Trophoblast cell (in vitro differentiated cells and primary cell): ENCODE data around the gene GH1.

Experiments
- DNase-seq, 2 donors: peaks; one replicate each; pipeline ENCODE4 v3.0.0-alpha.2; 2016
- H2AFZ ChIP-seq: 2 replicates; pipeline ENCODE4 v1.6.1; 2013; ENCODE audit warnings: low read length, moderate library complexity, mild to moderate bottlenecking; ENCODE audit not compliant: insufficient read depth, poor library complexity
- H2AK5ac ChIP-seq: 2 replicates; pipeline ENCODE4 v1.6.1; 2013; ENCODE audit warnings: mild to moderate bottlenecking, low read length
- H2BK120ac ChIP-seq: 2 replicates; pipeline ENCODE4 v1.6.1; 2013; ENCODE audit warnings: low read length, mild to moderate bottlenecking, moderate library complexity; ENCODE audit not compliant: insufficient read depth, poor library complexity
- H2BK12ac ChIP-seq: 2 replicates; pipeline ENCODE4 v1.6.1; 2013; ENCODE audit warnings: mild to moderate bottlenecking, low read length, moderate library complexity
- H2BK5ac ChIP-seq: 2 replicates; pipeline ENCODE4 v1.6.1; 2013; ENCODE audit warnings: low read length, low read depth, moderate library complexity, mild to moderate bottlenecking; ENCODE audit not compliant: poor library complexity
- H3K14ac ChIP-seq: 2 replicates; pipeline ENCODE4 v1.6.1; 2013; ENCODE audit warnings: mild to moderate bottlenecking, low read length
- H3K18ac ChIP-seq: 2 replicates; pipeline ENCODE4 v1.6.1; 2013; ENCODE audit warnings: mild to moderate bottlenecking, low read length
- H3K23ac ChIP-seq: 2 replicates; pipeline ENCODE4 v1.6.1; 2013; ENCODE audit warnings: low read length
- H3K27ac ChIP-seq: 2 replicates; pipeline ENCODE4 v1.5.1; 2013; ENCODE audit warnings: low read depth, mild to moderate bottlenecking, inconsistent platforms, low read length, moderate library complexity
- H3K27me3 ChIP-seq: 2 replicates; pipeline ENCODE4 v1.6.1; 2013; ENCODE audit warnings: inconsistent platforms, mild to moderate bottlenecking, low read length, moderate library complexity; ENCODE audit not compliant: insufficient read depth
- H3K36me3 ChIP-seq, 2 experiments: 1 replicate in 1 of 2; 2 replicates in 1 of 2; pipeline ENCODE4 v1.6.1; 2013; ENCODE audit warnings: low read length in 2 of 2, mild to moderate bottlenecking in 2 of 2, moderate library complexity in 1 of 2; ENCODE audit not compliant: insufficient read depth in 2 of 2, control insufficient read depth in 1 of 2
- H3K4ac ChIP-seq: 2 replicates; pipeline ENCODE4 v1.6.1; 2013; ENCODE audit warnings: low read depth, mild to moderate bottlenecking, low read length, moderate library complexity
- H3K4me1 ChIP-seq, 2 experiments: 1 replicate in 1 of 2; 2 replicates in 1 of 2; pipeline ENCODE4 v1.6.1; 2013; ENCODE audit warnings: low read length in 2 of 2, mild to moderate bottlenecking in 2 of 2, moderate library complexity in 1 of 2; ENCODE audit not compliant: insufficient read depth in 2 of 2, control insufficient read depth in 1 of 2
- H3K4me2 ChIP-seq: 2 replicates; pipeline ENCODE4 v1.6.1; 2013; ENCODE audit warnings: inconsistent platforms, mild to moderate bottlenecking, low read length, moderate library complexity
- H3K4me3 ChIP-seq: 2 replicates; pipeline ENCODE4 v1.5.1; 2013; ENCODE audit warnings: mild to moderate bottlenecking, low read depth, low read length, inconsistent platforms
- H3K79me1 ChIP-seq: one replicate; pipeline ENCODE4 v1.6.1; 2013; ENCODE audit warnings: low read length
- H3K79me2 ChIP-seq: 2 replicates; pipeline ENCODE4 v1.6.1; 2013; ENCODE audit warnings: low read length, mild to moderate bottlenecking; ENCODE audit not compliant: control insufficient read depth, insufficient read depth, poor library complexity
- H3K9ac ChIP-seq: 2 replicates; pipeline ENCODE4 v1.6.1; 2013; ENCODE audit warnings: mild to moderate bottlenecking, low read length
- H3K9me3 ChIP-seq: 2 replicates; pipeline ENCODE4 v1.6.1; 2013; ENCODE audit warnings: low read depth, mild to moderate bottlenecking, control low read depth, inconsistent platforms, low read length; ENCODE audit not compliant: insufficient read depth
- H4K12ac ChIP-seq: 2 replicates; pipeline ENCODE4 v1.6.1; 2013; ENCODE audit warnings: low read depth, mild to moderate bottlenecking, low read length, moderate library complexity
- H4K8ac ChIP-seq: 2 replicates; pipeline ENCODE4 v1.6.1; 2013; ENCODE audit warnings: low read depth, mild to moderate bottlenecking, low read length, moderate library complexity
- H4K91ac ChIP-seq: one replicate; pipeline ENCODE4 v1.6.1; 2013; ENCODE audit warnings: low read depth, mild to moderate bottlenecking, low read length, moderate library complexity
- WGBS: extraction: QIAGEN DNeasy Blood & Tissue Kit; methylation state at CpG from one replicate; pipeline ENCODE4 v1.1.7; 2013; ENCODE audit warnings: missing lambda C conversion rate; ENCODE audit not compliant: insufficient read length, insufficient coverage; ENCODE audit errors: extremely low coverage; 5-methylcytosine and 5-hydroxymethylcytosine counted together

The GH1 gene

GRCh38 chr17:63930951-63931575 is 12.4 kb upstream of the GH1 start:
- Histone ChIP-seq H3K4me2 (no peak overlapping the region), H3K9ac (no peak overlapping the region), H2BK12ac (no peak overlapping the region), H3K36me3 (no peaks in the 10 kb centered on the region), H2BK120ac (no peak overlapping the region), H3K9me3 (peaks cover 2% of the 10 kb centered on the region), H2AK5ac (no peak overlapping the region), H2BK5ac (no peak overlapping the region), H3K14ac (no peak overlapping the region), H4K12ac (no peak overlapping the region), H3K27ac (no peak overlapping the region), H3K79me1 (no peaks in the 10 kb centered on the region), H3K18ac (no peak overlapping the region), H3K27me3 (no peaks in the 10 kb centered on the region), H4K91ac (no peak overlapping the region), H3K79me2 (no peaks in the 10 kb centered on the region), H3K4me3 (no peak overlapping the region), H3K4ac (no peak overlapping the region), H4K8ac (no peak overlapping the region), H3K23ac (no peak overlapping the region), H2AFZ (peak overlapping the region; percentile 52), H3K4me1 (no peaks in the 10 kb centered on the region)
- no CpG with 5 or more reads among the region's 16 CpGs for WGBS
- DNase-seq = no peak

GRCh38 chr17:63929860-63930766 is 11.5 kb upstream of the GH1 start:
- no peaks in the 10 kb centered on the region for H3K79me1 ChIP-seq
- no peak overlapping the region for H2BK120ac ChIP-seq
- H3K23ac ChIP-seq = no peak overlapping the region
- no peak overlapping the region for H4K91ac ChIP-seq
- H3K9ac ChIP-seq = no peak overlapping the region
- H3K4me1 ChIP-seq = no peaks in the 10 kb centered on the region
- no peak overlapping the region for H2BK5ac ChIP-seq
- no peak overlapping the region for H4K8ac ChIP-seq
- no peaks in the 10 kb centered on the region for H3K27me3 ChIP-seq
- H3K27ac ChIP-seq = no peak overlapping the region
- no peak overlapping the region for H2AK5ac ChIP-seq
- H3K4me3 ChIP-seq = no peak overlapping the region
- no peak overlapping the region for H2BK12ac ChIP-seq
- no peak overlapping the region for H3K4ac ChIP-seq
- H2AFZ ChIP-seq = no peak overlapping the region
- H3K79me2 ChIP-seq = no peaks in the 10 kb centered on the region
- no peak overlapping the region for H4K12ac ChIP-seq
- DNase-seq = no peak
- no peak overlapping the region for H3K14ac ChIP-seq
- H3K4me2 ChIP-seq = no peak overlapping the region
- no peaks in the 10 kb centered on the region for H3K36me3 ChIP-seq
- no CpG with 5 or more reads among the region's 24 CpGs for WGBS
- H3K9me3 ChIP-seq = peaks cover 2% of the 10 kb centered on the region
- no peak overlapping the region for H3K18ac ChIP-seq

DNA sequence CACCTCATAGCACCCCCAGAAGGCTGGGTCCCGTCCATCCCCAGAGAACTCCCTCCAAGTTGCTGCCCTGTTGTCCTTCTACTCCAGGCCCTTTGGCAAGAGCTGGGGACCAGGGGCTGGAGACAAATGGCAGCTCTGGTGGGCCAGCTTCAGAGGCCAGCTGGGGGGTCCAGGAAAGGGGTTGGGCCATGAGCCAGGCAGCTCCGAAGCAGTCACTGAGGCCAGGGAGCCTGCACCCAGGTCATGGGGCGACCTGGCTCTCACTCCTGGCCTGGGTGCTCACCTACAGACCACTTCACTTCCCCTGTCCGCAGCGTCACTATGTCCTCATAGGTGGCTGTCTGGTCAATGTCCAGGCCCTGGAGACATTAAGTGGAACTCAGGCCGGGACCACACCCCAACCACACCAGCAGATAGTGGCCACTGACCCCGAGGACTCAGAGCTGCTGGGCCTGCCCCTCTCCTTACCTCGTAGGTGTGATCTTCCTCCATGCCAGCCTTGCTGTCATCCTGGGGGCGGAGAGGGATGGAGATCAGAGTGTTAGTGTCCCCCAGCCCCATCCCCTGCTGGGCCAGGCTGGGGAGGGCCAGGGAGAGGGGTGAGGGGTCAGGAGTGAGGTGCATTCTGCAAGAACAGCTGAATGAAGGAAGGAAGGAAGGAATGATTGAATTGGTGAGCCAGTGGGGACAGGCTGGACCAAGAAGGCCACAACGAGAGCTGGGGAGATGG is 10.5 kb upstream of the GH1 start:
- Histone ChIP-seq H2AFZ (no peak overlapping the region), H2BK120ac (no peak overlapping the region), H3K79me2 (no peaks in the 10 kb centered on the region), H4K8ac (no peak overlapping the region), H3K79me1 (no peaks in the 10 kb centered on the region), H3K18ac (no peak overlapping the region), H3K9ac (no peak overlapping the region), H2BK12ac (no peak overlapping the region), H3K27ac (no peak overlapping the region), H4K12ac (no peak overlapping the region), H3K4me2 (no peak overlapping the region), H3K4me1 (no peaks in the 10 kb centered on the region), H2BK5ac (no peak overlapping the region), H3K36me3 (no peaks in the 10 kb centered on the region), H3K4ac (no peak overlapping the region), H3K4me3 (no peak overlapping the region), H4K91ac (no peak overlapping the region), H3K27me3 (no peaks in the 10 kb centered on the region), H3K23ac (no peak overlapping the region), H3K9me3 (peaks cover 2% of the 10 kb centered on the region), H2AK5ac (no peak overlapping the region), H3K14ac (no peak overlapping the region)
- no peak for DNase-seq
- whole genome bisulfite sequencing = no CpG with 5 or more reads among the region's 10 CpGs

DNA sequence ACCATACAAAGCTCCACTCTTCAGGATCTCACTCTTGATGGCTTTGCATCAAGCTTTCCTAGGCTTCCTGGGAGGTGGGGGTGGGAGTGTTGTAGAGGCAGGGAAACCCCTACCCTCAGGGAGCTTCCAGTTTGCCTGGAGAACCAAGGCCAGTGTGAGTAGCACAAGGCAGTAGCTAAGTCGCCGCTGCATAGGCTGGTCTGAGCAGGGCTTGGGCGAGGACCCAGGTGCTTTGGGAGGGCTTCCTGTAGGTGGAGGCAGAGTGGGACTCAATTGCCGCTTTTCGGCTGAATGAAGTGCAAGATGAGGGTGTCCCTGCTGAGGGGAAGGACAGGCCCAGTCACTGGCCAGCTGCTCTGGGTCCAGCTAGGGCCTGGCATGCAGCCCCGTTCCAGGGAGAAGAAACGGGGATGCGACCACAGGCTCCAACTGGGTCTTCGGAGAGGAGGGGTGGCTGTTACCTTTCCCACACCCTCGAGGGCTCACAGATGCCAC is 9.6 kb upstream of the GH1 start:
- no peak overlapping the region for H3K27ac ChIP-seq
- H3K23ac ChIP-seq = no peak overlapping the region
- H3K9ac ChIP-seq = no peak overlapping the region
- no peak overlapping the region for H3K4me2 ChIP-seq
- peaks cover 2% of the 10 kb centered on the region for H3K9me3 ChIP-seq
- DNase-seq = no peak
- H3K27me3 ChIP-seq = no peaks in the 10 kb centered on the region
- no peak overlapping the region for H4K12ac ChIP-seq
- no peaks in the 10 kb centered on the region for H3K79me1 ChIP-seq
- no peaks in the 10 kb centered on the region for H3K79me2 ChIP-seq
- H3K4me1 ChIP-seq = no peaks in the 10 kb centered on the region
- H3K18ac ChIP-seq = no peak overlapping the region
- H3K36me3 ChIP-seq = no peaks in the 10 kb centered on the region
- H2AK5ac ChIP-seq = no peak overlapping the region
- H2BK12ac ChIP-seq = no peak overlapping the region
- H2AFZ ChIP-seq = no peak overlapping the region
- H3K14ac ChIP-seq = no peak overlapping the region
- no peak overlapping the region for H2BK5ac ChIP-seq
- no CpG with 5 or more reads among the region's 10 CpGs for WGBS
- no peak overlapping the region for H3K4ac ChIP-seq
- no peak overlapping the region for H4K91ac ChIP-seq
- H2BK120ac ChIP-seq = no peak overlapping the region
- H3K4me3 ChIP-seq = no peak overlapping the region
- H4K8ac ChIP-seq = no peak overlapping the region
